MCF 10A (cell line): ENCODE results near the gene SLC43A3. TPM values are rescaled to one million over a fixed set of nuclear protein-coding genes. Genes with fewer than 3 reads are reported as not detected.

Source experiments
- BruUV-seq: library from RNA; stranded (reverse); fragments of 400-500 nt; replicated peaks from 2 replicates; lab custom pipeline; 2021; lab: Mats Ljungman, UMichigan
- CTCF ChIA-PET: fragments of 300-600 bp; sonication (Branson Sonifier 250); formaldehyde crosslinking; extraction: SDS; loops from one replicate; lab custom pipeline; 2021; ENCODE audit warnings: antibody characterized with exemption, inconsistent platforms; lab: Yijun Ruan, JAX
- POLR2A ChIA-PET: fragments of 300-600, 350-650 bp; sonication (Branson Sonifier 250); formaldehyde crosslinking; extraction: SDS; loops from one replicate; lab custom pipeline; 2020; ENCODE audit warnings: antibody characterized with exemption, inconsistent platforms; lab: Yijun Ruan, JAX
- DNase-seq: peaks from one replicate; pipeline ENCODE4 v3.0.0-alpha.2; 2018; ENCODE audit not compliant: unreplicated experiment
- H3K27ac Mint-ChIP-seq: one replicate; pipeline ENCODE4 v1.8.0; 2022; ENCODE audit warnings: mild to moderate bottlenecking, low read depth, mixed read lengths; ENCODE audit not compliant: unreplicated experiment
- H3K27me3 Mint-ChIP-seq: one replicate; pipeline ENCODE4 v1.8.0; 2022; ENCODE audit warnings: mixed read lengths; ENCODE audit not compliant: insufficient read depth, unreplicated experiment
- H3K36me3 Mint-ChIP-seq: one replicate; pipeline ENCODE4 v1.8.0; 2022; ENCODE audit warnings: mild to moderate bottlenecking, moderate library complexity, mixed read lengths; ENCODE audit not compliant: insufficient read depth, unreplicated experiment
- H3K4me1 Mint-ChIP-seq: one replicate; pipeline ENCODE4 v1.8.0; 2022; ENCODE audit warnings: mixed read lengths; ENCODE audit not compliant: insufficient read depth, unreplicated experiment
- H3K4me3 Mint-ChIP-seq: one replicate; pipeline ENCODE4 v1.8.0; 2022; ENCODE audit warnings: mild to moderate bottlenecking, moderate library complexity, mixed read lengths; ENCODE audit not compliant: unreplicated experiment
- H3K9me3 Mint-ChIP-seq: one replicate; pipeline ENCODE4 v1.8.0; 2022; ENCODE audit warnings: mixed read lengths; ENCODE audit not compliant: unreplicated experiment
- CTCF ChIP-seq: fragments of 200-600 bp; IDR thresholded peaks from one replicate; pipeline ENCODE4 v1.8.0; 2022; ENCODE audit warnings: antibody characterized with exemption, mild to moderate bottlenecking; ENCODE audit not compliant: unreplicated experiment
- intact Hi-C: fragments of 100-400 bp; cut with micrococcal nuclease; formaldehyde crosslinking; loops from 2 replicates; pipeline ENCODE4 v1.14.1; 2022
- total RNA-seq: library from RNA; stranded (reverse); gene quantifications from 2 replicates; pipeline ENCODE4 v1.2.3, GENCODE V29; 2022

SLC43A3 gene
- total RNA-seq, 1 experiment from 2014 or later, result 112 TPM

GRCh38 chr11:57424792-57425564 lies 1.9 kb downstream of the SLC43A3 start:
- TF ChIP-seq CTCF, result no peak
- peak overlapping the region; percentile 84 for H3K4me3 Mint-ChIP-seq
- ChIA-PET POLR2A (interaction anchor here (1.3 to 2.3 kb wide), 2 partner anchors 10 to 132 kb away, joined by 3 to 18 read pairs; no protein-coding TSS in a partner anchor), CTCF (interaction anchor here (0.8 to 1.8 kb wide), 5 partner anchors 11 to 82 kb away, joined by 3 to 8 read pairs (median 3); no protein-coding TSS in a partner anchor)
- peaks cover 42% of the 10 kb centered on the region for H3K4me1 Mint-ChIP-seq
- peaks cover 34% of the 10 kb centered on the region for H3K36me3 Mint-ChIP-seq
- no peaks in the 10 kb centered on the region for H3K9me3 Mint-ChIP-seq
- intact Hi-C loops, result no loop called here
- H3K27ac Mint-ChIP-seq, result peak overlapping the region; percentile 6
- TSS peak; percentile 70 for BruUV-seq
- peak; percentile 83 for DNase-seq
- H3K27me3 Mint-ChIP-seq, result no peaks in the 10 kb centered on the region

GRCh38 chr11:57424137-57424791 lies 2.7 kb downstream of the SLC43A3 start:
- intact Hi-C loops, result no loop called here
- ChIA-PET POLR2A (no interaction called here), CTCF (interaction anchor here (0.8 to 1.6 kb wide), 2 partner anchors 32 to 34 kb away, joined by 3 to 6 read pairs; no protein-coding TSS in a partner anchor)
- no peak for TF ChIP-seq CTCF
- Mint-ChIP-seq H3K9me3 (no peaks in the 10 kb centered on the region), H3K27ac (peak overlapping the region; percentile 41), H3K27me3 (no peaks in the 10 kb centered on the region), H3K4me3 (peak overlapping the region; percentile 84), H3K36me3 (peaks cover 36% of the 10 kb centered on the region), H3K4me1 (peaks cover 39% of the 10 kb centered on the region)
- no TSS peak for BruUV-seq
- no peak for DNase-seq

GRCh38 chr11:57422669-57423068 lies 4.3 kb downstream of the SLC43A3 start:
- POLR2A ChIA-PET, result interaction anchor here (2.2 kb wide), 1 partner anchor 12 kb away, joined by 8 read pairs; no protein-coding TSS in a partner anchor
- TF ChIP-seq CTCF, result no peak

GRCh38 chr11:57421805-57422204 lies 5.1 kb downstream of the SLC43A3 start:
- TF ChIP-seq CTCF, result no peak
- Mint-ChIP-seq H3K4me1 (peaks cover 26% of the 10 kb centered on the region), H3K36me3 (peaks cover 55% of the 10 kb centered on the region), H3K27ac (no peak overlapping the region), H3K4me3 (no peak overlapping the region), H3K9me3 (no peaks in the 10 kb centered on the region), H3K27me3 (no peaks in the 10 kb centered on the region)
- intact Hi-C loops, result no loop called here
- POLR2A ChIA-PET, result interaction anchor here (2.2 kb wide), 1 partner anchor 13 kb away, joined by 8 read pairs; no protein-coding TSS in a partner anchor
- no TSS peak for BruUV-seq
- CTCF ChIA-PET, result interaction anchor here (0.7 to 1.9 kb wide), 3 partner anchors 36 to 220 kb away, joined by 3 to 8 read pairs (median 4); no protein-coding TSS in a partner anchor
- DNase-seq, result no peak

More at GRCh38 chr11:57422669-57423068, 4.3 kb downstream of the SLC43A3 start:
- Mint-ChIP-seq H3K4me3 (no peak overlapping the region), H3K27ac (peak overlapping the region; percentile 41), H3K9me3 (no peaks in the 10 kb centered on the region), H3K36me3 (peaks cover 51% of the 10 kb centered on the region), H3K4me1 (peaks cover 35% of the 10 kb centered on the region), H3K27me3 (no peaks in the 10 kb centered on the region)
- no TSS peak for BruUV-seq
- intact Hi-C loops, result no loop called here
- CTCF ChIA-PET, result no interaction called here
- DNase-seq, result no peak
